MG63 (cell line): Measurements from ENCODE around the gene SLC44A5. TPM values are rescaled to one million over a fixed set of nuclear protein-coding genes. Genes with fewer than 3 reads are reported as not detected.
"Not testable (repeated sequence)": the region's sequence is repeated elsewhere in the genome, so short reads cannot be mapped to it uniquely, and the experiment has no call there.

Source experiments
- DNase-seq: peaks from one replicate; pipeline ENCODE4 v3.0.0-alpha.2; 2020
- H3K27me3 ChIP-seq: fragments of 250-450 bp; sonication (Bioruptor Pico); 2 replicates; pipeline ENCODE4 v1.5.1; 2020; ENCODE audit warnings: mild to moderate bottlenecking, moderate library complexity
- H3K36me3 ChIP-seq: fragments of 250-450 bp; sonication (Bioruptor Pico); 2 replicates; pipeline ENCODE4 v1.5.1; 2020; ENCODE audit warnings: mild to moderate bottlenecking, moderate library complexity
- H3K4me3 ChIP-seq: fragments of 250-450 bp; sonication (Bioruptor Pico); 2 replicates; pipeline ENCODE4 v1.5.1; 2020; ENCODE audit warnings: mild to moderate bottlenecking, moderate library complexity
- H3K9me3 ChIP-seq: fragments of 250-450 bp; sonication (Bioruptor Pico); 2 replicates; pipeline ENCODE4 v1.5.1; 2020; ENCODE audit warnings: mild to moderate bottlenecking, moderate library complexity
- total RNA-seq: library from RNA; depleted of rRNA; stranded (reverse); fragments of >200 nt; shearing (Covaris generic); gene quantifications from 2 replicates; pipeline ENCODE4 v1.2.3, GENCODE V29; 2014; ENCODE audit warnings: low replicate concordance

The SLC44A5 gene
- total RNA-seq, 1 experiment from 2014 or later: not detected

DNA sequence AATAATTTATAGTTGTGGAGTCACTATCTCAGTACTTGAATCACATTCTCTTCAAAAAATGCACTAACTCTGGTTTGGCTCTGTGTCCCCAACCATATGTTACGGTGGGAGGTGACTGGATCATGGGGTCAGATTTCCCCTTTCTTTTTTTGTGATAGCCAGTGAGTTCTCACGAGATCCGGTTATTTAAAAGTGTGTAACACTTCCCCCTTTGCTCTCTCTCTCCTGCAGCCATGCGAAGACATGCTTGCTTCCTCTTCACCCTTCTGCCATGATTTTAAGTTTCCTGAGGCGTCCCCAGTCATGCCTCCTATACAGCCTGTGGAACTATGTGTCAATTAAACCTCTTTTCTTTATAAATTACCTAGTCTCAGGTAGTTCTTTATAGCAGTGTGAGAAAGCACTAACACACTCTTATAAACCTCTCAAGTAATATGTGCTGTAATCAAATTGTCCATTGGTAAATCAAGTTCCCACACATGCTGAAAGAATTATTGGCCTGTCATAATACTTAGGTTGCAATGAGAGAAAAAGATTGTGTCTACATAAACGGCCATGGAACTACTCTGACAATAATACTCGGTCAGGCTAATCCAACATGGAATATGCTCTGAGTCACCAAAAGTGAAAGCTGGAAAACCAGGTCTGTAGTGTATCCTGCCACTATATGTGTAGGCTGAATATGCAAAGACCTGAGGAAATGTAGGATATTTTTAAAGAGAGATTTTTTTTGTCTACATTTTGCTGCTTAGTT, 107.5 kb downstream of the SLC44A5 start:
- Histone ChIP-seq H3K36me3 (no peaks in the 10 kb centered on the region), H3K9me3 (no peaks in the 10 kb centered on the region), H3K27me3 (no peaks in the 10 kb centered on the region), H3K4me3 (no peak overlapping the region)
- DNase-seq: no peak

DNA sequence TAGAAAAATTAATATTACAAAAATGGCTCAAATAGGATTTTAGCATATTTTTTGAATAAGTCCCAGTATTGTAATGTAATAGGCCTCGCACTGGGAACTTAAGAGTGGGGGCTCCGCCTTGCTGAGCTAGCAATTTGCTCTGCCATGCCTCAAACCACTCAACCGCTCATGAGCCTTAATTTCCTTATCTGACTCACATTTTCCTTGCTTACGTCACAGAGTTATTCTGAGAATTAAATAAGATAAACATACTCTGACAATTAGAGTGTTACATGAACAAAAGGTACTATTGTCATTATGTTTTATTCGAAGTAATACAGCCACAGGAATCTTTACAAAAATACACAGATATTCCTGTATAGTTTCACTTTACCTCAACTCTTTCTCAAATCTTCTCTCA, 108.1 kb downstream of the SLC44A5 start:
- Histone ChIP-seq H3K36me3 (no peaks in the 10 kb centered on the region), H3K27me3 (no peaks in the 10 kb centered on the region), H3K9me3 (no peaks in the 10 kb centered on the region), H3K4me3 (no peak overlapping the region)
- no peak for DNase-seq

DNA sequence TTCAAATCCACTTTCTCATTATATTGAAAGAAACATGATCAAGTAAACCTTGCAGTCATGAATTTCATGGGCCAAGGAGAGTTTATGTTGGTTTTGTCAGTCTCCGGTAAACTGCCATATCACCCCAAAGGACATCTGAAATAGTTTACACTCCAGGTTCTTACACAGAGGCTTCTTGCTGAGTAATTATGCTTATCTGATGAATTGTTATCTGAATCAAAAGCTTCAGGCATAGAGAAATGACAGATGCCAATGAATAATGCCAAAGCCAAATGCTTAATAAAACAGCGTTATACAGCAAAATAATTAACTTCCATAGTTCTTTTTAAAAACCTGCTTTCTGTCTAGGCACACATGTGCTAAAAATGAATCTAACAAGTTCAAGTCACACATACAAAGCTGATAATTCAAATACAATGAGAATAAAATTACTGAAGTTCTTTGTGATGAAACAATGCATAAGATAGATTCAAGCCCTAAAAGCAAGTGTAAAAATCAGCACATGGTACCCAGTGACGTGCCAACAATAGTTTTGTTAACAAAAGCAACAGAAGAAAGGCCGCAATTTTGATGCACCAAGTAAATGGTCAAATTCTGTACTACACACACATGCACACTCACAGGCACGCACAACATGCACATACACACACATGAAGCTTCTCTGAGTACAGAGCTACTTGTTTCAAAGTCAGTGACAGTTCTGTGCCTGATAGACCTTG, 109.2 kb downstream of the SLC44A5 start:
- DNase-seq: no peak
- no peaks in the 10 kb centered on the region for H3K27me3 ChIP-seq
- no peaks in the 10 kb centered on the region for H3K36me3 ChIP-seq
- no peaks in the 10 kb centered on the region for H3K9me3 ChIP-seq
- H3K4me3 ChIP-seq: no peak overlapping the region

DNA sequence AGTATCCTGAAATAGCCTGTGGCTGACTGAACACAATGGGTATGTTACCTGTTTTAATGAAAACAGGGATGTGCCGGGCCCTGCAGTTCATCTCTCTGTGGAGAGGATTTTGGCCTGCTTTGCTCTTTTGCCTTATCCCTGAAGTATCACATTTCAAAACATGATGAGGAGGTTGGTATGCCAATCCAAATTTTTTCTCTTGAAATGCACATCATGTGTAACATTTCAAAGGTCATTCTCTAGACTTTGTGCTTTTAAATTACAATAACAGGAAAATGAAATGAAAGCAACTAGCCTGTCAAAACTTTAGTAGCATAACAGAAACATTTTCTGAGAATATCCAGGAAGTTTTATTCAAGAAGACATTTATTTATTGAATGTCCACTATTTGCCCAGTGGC, 118.9 kb downstream of the SLC44A5 start:
- Histone ChIP-seq H3K4me3 (no peak overlapping the region), H3K27me3 (no peaks in the 10 kb centered on the region), H3K9me3 (no peaks in the 10 kb centered on the region), H3K36me3 (no peaks in the 10 kb centered on the region)
- no peak for DNase-seq

DNA sequence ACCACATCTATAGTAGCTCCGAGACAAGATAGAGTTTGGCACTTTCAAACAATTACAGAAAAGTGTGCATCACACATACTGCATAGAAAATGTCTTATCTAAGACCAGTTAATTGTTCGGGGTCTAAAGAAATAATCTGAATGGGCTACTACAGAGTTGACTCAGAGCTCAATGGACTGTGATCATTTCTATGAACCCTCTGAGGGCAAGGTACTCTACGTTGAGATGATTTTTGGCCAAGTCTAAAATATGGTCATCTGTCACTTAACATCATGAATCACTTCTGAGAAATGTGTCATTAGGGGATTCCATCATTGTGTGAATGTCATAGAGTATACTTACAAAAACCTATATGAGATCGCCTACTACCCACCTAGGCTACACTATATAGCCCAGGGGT, 123.5 kb downstream of the SLC44A5 start:
- Histone ChIP-seq H3K27me3 (no peaks in the 10 kb centered on the region), H3K36me3 (no peaks in the 10 kb centered on the region), H3K9me3 (no peaks in the 10 kb centered on the region), H3K4me3 (no peak overlapping the region)
- DNase-seq: no peak

DNA sequence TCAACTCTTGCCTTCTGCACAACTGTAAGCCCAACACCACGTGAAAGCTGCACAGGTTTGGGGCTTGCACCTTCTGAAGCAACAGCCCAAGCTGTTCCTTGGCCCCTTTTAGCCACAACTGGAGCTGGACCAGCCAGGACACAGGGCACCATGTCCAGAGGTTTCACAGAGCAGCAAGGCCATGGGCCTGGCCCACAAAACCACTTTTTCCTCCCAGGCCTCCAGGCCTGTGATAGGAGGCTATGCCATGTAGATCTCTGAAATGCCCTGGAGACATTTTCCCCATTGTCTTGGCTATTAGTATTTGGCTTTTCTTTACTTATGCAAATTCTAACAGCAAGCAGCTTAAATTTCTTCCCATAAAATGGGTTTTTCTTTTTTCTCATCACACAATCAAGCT, 126.1 kb downstream of the SLC44A5 start:
- no peak for DNase-seq
- no peaks in the 10 kb centered on the region for H3K9me3 ChIP-seq
- no peak overlapping the region for H3K4me3 ChIP-seq
- no peaks in the 10 kb centered on the region for H3K27me3 ChIP-seq
- no peaks in the 10 kb centered on the region for H3K36me3 ChIP-seq

DNA sequence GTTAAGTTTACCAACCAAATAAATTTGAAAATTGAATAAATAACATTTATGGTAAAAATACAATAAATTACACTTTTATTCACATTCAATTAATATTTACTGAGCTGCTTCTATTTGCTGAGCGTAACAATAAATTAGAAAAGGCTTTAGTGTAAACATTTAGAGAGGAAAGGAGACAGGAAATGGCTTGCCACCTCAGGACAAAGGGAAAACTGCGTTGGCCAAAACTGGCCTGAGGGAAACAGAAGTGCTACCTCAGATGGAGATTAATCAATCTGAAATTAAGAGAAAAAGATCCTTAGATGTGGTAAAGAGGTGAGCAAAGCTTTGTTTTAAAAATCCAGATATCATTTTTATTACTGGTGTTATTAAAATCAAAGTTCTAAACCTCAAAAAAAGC, 128.0 kb downstream of the SLC44A5 start:
- no peak for DNase-seq
- H3K36me3 ChIP-seq: no peaks in the 10 kb centered on the region
- no peaks in the 10 kb centered on the region for H3K27me3 ChIP-seq
- no peak overlapping the region for H3K4me3 ChIP-seq
- H3K9me3 ChIP-seq: no peaks in the 10 kb centered on the region

DNA sequence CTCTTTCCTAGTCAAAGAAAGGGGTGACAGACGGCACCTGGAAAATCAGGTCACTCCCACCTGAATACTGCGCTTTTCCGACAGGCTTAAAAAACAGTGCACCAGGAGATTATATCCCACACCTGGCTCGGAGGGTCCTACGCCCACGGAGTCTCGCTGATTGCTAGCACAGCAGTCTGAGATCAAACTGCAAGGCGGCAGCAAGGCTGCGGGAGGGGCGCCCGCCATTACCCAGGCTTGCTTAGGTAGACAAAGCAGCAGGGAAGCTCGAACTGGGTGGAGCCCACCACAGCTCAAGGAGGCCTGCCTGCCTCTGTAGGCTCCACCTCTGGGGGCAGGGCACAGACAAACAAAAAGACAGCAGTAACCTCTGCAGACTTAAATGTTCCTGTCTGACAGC, 134.4 kb downstream of the SLC44A5 start:
- not testable (repeated sequence) for H3K4me3 ChIP-seq, H3K9me3 ChIP-seq, H3K36me3 ChIP-seq, DNase-seq, H3K27me3 ChIP-seq

DNA sequence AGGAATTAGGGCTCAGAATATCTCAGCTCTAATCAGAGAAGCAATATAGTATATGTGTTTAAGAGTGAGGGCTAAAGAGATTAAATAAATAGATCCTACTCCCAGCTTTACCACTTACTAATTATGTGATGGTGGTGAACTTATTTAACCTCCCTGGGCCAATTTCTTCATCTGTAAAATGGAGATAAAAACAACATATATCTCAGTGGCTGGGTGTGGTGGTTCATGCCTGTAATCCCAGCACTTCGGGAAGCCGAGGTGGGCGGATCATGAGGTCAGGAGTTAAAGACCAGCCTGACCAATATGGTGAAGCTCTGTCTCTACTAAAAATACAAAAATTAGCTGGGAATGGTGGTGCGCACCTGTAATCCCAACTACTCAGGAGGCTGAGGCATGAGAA, 135.2 kb downstream of the SLC44A5 start:
- Histone ChIP-seq H3K36me3 (no peaks in the 10 kb centered on the region), H3K4me3 (no peak overlapping the region), H3K27me3 (no peaks in the 10 kb centered on the region), H3K9me3 (no peaks in the 10 kb centered on the region)
- DNase-seq: no peak

DNA sequence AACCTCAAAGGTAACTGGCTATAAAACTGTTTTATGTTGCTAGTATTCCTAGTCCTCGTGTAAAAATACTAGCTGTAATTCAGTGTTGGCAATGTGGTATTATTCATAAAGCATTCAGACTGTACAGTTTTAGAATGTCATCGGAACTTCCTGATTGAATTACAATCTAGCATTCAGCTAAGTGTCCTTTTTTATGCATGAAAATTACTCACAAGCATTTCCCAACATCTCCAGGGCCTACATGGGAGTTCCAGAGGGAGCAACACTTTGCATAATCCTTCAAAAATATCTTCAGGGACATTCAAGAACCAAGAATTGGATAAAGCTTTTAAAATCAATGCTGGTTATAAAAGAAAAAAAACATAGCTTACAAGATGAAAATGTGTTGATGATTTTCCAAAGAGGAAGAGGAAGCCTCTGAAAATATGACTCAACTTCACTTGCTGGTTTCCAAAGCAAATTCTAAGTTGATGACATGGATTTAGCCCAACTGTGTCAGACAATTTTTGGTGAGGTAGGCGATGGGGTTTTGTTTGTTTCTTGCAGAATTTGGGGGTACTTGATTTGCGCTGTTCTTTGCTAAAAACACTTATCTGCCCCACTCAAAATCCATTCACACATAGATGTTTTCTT, 137.8 kb downstream of the SLC44A5 start:
- H3K4me3 ChIP-seq: no peak overlapping the region
- H3K9me3 ChIP-seq: no peaks in the 10 kb centered on the region
- DNase-seq: no peak
- H3K27me3 ChIP-seq: no peaks in the 10 kb centered on the region
- no peaks in the 10 kb centered on the region for H3K36me3 ChIP-seq

DNA sequence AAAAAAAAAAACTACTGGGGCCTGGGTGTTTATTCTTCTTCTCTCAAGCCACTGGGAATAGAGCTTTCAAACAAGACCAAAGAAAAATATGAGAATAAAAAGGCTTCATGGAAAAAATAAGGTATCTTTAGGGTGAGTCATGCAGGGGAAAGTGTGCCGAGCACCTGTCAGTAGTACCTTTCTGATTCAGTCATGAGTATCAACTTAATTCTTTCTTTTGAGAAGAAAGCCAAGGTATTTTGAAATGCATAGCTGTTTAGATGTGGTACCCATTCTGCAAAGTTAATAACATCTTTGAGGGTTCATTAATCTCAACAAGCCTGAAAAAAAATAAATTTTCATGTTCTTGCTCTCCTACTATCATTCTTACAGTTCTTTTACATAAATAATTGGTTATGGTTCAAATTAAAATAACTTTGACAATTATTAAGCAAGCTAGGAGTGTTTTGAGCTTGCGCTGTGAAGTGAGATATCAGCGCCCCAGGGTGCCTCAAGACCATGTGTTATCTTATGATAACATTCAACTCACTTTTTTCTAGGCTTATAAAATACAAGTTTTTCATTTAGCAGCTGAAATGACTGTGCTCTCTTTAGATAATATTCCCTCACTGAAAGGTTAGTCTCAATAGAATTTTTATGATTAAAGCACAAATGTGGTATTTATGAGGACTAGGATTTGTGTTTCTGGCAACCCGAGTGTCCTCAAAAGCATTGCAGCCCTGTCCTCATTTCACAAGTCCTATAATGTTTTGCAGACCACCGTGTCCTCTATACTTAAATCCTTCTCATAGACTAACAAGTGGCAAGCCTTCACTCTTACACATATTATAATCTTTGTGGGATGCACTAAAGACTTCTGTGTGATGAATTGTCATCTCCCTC, 138.6 kb downstream of the SLC44A5 start:
- no peaks in the 10 kb centered on the region for H3K36me3 ChIP-seq
- no peak for DNase-seq
- no peak overlapping the region for H3K4me3 ChIP-seq
- H3K9me3 ChIP-seq: no peaks in the 10 kb centered on the region
- H3K27me3 ChIP-seq: no peaks in the 10 kb centered on the region

DNA sequence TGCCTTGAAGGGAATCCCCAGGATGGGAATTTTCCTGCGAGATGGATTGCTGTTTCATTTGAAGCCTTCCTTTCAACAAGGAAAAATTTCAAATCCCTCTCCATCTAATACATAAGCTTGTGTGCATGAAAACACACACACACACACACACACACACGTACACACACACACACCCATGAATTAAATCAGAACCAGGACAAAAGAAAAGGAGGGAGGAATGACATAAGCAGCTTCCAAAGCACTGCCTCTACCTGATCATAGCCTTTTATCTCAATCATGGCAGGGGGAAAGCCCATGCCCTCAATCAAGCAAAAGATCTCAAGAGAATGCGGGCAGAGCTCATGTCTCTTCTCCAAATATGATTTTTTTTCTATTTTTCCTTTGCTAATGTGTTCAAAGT, 139.7 kb downstream of the SLC44A5 start:
- Histone ChIP-seq H3K36me3 (no peaks in the 10 kb centered on the region), H3K4me3 (no peak overlapping the region), H3K9me3 (no peaks in the 10 kb centered on the region), H3K27me3 (no peaks in the 10 kb centered on the region)
- DNase-seq: no peak

DNA sequence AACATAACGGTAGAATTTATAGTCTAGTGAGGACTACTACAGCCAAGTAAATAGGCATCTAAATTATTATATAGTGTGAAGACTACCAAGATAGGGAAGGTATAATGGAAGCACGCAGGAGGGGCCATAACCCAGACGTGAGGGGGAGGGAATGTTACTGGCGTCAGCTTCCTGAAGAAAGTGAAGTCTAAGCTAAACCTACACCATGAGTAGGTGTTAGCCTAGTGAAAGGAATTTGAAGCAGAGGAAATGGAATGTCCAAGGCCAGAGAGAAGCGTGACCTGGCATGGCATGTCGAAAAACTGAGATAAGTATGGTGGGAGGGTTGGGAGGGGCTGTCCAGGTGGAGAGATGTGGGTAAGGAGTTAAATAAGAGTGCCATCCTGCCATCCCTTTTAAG, 140.5 kb downstream of the SLC44A5 start:
- no peak overlapping the region for H3K4me3 ChIP-seq
- DNase-seq: no peak
- no peaks in the 10 kb centered on the region for H3K9me3 ChIP-seq
- H3K36me3 ChIP-seq: no peaks in the 10 kb centered on the region
- no peaks in the 10 kb centered on the region for H3K27me3 ChIP-seq

DNA sequence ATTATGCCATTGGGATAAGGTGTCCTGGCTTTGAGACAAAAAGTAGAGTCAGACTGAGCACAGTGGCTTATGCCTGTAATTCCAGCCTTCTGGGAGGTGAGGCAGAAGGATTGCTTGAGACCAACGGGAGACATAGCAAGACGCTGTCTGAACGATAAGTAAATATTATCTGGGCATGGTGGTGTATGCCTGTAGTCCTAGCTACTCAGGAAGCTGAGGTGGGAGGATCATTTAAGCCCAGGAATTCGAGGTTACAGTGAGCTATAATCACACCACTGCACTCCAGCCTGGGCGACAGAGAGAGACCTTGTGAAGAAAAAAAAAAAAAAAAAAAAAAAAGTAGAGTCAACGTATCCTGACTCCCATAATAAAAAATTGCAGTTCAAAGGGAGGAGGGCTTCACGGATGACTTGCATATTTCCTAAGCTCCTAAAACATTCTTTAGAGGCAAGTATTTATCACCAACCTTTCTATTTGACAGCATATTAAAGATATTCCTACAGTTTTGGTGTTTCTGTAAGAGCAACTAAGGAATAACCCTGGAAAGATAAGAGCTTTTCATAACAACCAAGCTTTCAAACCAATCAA, 141.2 kb downstream of the SLC44A5 start:
- DNase-seq: no peak
- Histone ChIP-seq H3K9me3 (no peaks in the 10 kb centered on the region), H3K27me3 (no peaks in the 10 kb centered on the region), H3K36me3 (no peaks in the 10 kb centered on the region), H3K4me3 (no peak overlapping the region)

DNA sequence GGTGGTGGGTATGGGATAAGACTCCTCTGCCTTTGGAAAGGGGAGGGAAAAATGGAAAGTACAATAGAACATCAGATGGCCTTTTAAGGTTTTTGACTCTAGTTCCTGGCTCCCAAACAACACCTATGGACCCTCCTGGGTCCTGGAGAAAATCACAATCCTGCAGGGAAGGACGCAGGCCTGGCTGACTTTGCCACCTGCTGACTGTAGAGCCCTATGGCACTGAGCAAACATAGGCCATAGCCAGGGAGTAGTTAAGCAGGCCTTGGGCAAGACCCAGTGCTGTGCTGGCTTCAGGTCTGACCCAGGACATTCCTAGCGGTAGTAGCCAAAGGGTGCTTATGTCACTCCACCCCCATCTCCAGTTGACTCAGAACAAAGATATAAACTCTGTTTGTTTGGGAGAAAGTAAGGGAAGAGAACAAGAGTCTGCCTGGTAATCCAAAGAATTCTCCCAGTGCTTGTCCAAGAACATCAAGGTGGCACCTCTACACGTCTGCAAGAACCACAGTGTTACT, 149.0 kb downstream of the SLC44A5 start:
- Histone ChIP-seq H3K9me3 (no peaks in the 10 kb centered on the region), H3K36me3 (no peaks in the 10 kb centered on the region), H3K4me3 (no peak overlapping the region), H3K27me3 (no peaks in the 10 kb centered on the region)
- no peak for DNase-seq

DNA sequence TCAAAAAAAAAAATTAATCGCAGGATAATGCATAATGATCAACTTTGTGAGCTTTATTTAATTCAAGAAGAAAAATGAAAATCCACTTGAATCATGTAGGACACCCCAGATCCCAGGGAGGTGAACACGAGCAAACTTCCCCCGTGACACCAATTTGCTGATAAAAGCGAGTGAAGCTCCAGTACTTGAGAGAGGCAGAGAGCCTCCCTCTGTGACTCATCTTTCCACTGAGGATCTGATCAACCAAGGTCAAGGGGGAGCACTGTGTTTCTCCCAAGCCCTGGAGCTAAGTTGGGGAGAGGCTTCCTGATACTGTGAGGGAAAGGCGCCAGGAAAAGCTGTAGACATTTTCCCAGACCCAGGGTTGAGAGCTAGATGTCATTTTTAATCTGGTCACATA, 160.9 kb downstream of the SLC44A5 start:
- Histone ChIP-seq H3K9me3 (0 out of 2 replicates have a peak, but pooled peaks cover 2% of the 10 kb centered on the region), H3K36me3 (no peaks in the 10 kb centered on the region), H3K4me3 (no peak overlapping the region), H3K27me3 (no peaks in the 10 kb centered on the region)
- DNase-seq: no peak
